SJSA1 (cell line): ENCODE data around the gene SEC14L5. TPM values are rescaled to one million over a fixed set of nuclear protein-coding genes. Genes with fewer than 3 reads are reported as not detected.
"Not testable (repeated sequence)": the region's sequence is repeated elsewhere in the genome, so short reads cannot be mapped to it uniquely, and the experiment has no call there.

Experiments used
- DNase-seq, 2 experiments: peaks; one replicate each; pipeline ENCODE4 v3.0.0-alpha.2; 2015 to 2020; ENCODE audit warnings: low spot score in 2 of 2, low read depth in 1 of 2
- H3K27ac ChIP-seq: fragments of 250-450 bp; sonication (Bioruptor Pico); 2 replicates; pipeline ENCODE4 v1.5.1; 2020; ENCODE audit warnings: mild to moderate bottlenecking, moderate library complexity
- H3K27me3 ChIP-seq: fragments of 250-450 bp; sonication (Bioruptor Pico); replicated peaks from 2 replicates; pipeline ENCODE4 v1.5.1; 2020; ENCODE audit warnings: mild to moderate bottlenecking, moderate library complexity
- H3K36me3 ChIP-seq: fragments of 250-450 bp; sonication (Bioruptor Pico); 2 replicates; pipeline ENCODE4 v1.5.1; 2020; ENCODE audit warnings: mild to moderate bottlenecking
- H3K4me1 ChIP-seq: fragments of 250-450 bp; sonication (Bioruptor Pico); replicated peaks from 2 replicates; pipeline ENCODE4 v1.6.1; 2021; ENCODE audit warnings: mild to moderate bottlenecking
- H3K4me3 ChIP-seq: fragments of 250-450 bp; sonication (Bioruptor Pico); 2 replicates; pipeline ENCODE4 v1.5.1; 2020; ENCODE audit warnings: mild to moderate bottlenecking
- H3K9me3 ChIP-seq: fragments of 250-450 bp; sonication (Bioruptor Pico); replicated peaks from 2 replicates; pipeline ENCODE4 v1.5.1; 2020; ENCODE audit warnings: mild to moderate bottlenecking
- total RNA-seq: library from RNA; depleted of rRNA; stranded (reverse); fragments of >200 nt; shearing (Covaris generic); gene quantifications from 2 replicates; pipeline ENCODE4 v1.2.3, GENCODE V29; 2014

The SEC14L5 gene
- total RNA-seq, 1 experiment from 2014 or later: not detected

GRCh38 chr16:5042574-5043171 is 84.5 kb downstream of the SEC14L5 start:
- H3K4me1 ChIP-seq: peaks cover 19% of the 10 kb centered on the region
- no peaks in the 10 kb centered on the region for H3K27me3 ChIP-seq
- no peaks in the 10 kb centered on the region for H3K9me3 ChIP-seq
- DNase-seq: no peak
- H3K36me3 ChIP-seq: no peaks in the 10 kb centered on the region
- no peak overlapping the region for H3K4me3 ChIP-seq
- no peak overlapping the region for H3K27ac ChIP-seq

- Histone ChIP-seq H3K9me3 (no peaks in the 10 kb centered on the region), H3K4me3 (no peak overlapping the region)
- no peak for DNase-seq
Measured at GRCh38 chr16:5044011-5044540, 85.9 kb downstream of the SEC14L5 start.

DNA sequence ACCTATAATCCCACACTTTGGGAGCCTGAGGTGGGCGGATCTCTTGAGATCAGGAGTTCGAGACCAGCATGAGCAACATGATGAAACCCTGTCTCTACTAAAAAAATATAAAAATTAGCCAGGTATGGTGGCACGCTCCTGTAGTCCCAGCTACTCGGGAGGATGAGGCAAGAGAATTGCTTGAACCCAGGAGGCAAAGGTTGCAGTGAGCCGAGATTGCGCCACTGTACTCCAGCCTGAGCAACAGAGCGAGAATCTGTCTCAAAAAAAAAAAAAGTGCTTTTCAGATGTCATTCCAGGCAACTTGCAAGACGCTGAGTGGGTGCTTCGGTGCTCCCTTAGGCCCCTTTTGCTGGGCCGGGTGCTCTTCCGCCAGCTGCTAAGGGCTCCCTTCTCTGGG is 86.5 kb downstream of the SEC14L5 start:
- H3K27me3 ChIP-seq, H3K27ac ChIP-seq, H3K9me3 ChIP-seq, DNase-seq, H3K36me3 ChIP-seq, H3K4me3 ChIP-seq: not testable (repeated sequence)
- peaks cover 19% of the 10 kb centered on the region for H3K4me1 ChIP-seq

More at GRCh38 chr16:5044011-5044540, 85.9 kb downstream of the SEC14L5 start:
- H3K27me3 ChIP-seq: peaks cover 6% of the 10 kb centered on the region; the same call in 1 of the 2 replicates
- no peaks in the 10 kb centered on the region for H3K36me3 ChIP-seq
- H3K27ac ChIP-seq: no peak overlapping the region
- H3K4me1 ChIP-seq: peaks cover 19% of the 10 kb centered on the region

GRCh38 chr16:5045499-5046115 is 87.5 kb downstream of the SEC14L5 start:
- DNase-seq: no peak
- no peak overlapping the region for H3K27ac ChIP-seq
- no peaks in the 10 kb centered on the region for H3K9me3 ChIP-seq
- no peaks in the 10 kb centered on the region for H3K36me3 ChIP-seq
- no peak overlapping the region for H3K4me3 ChIP-seq
- peaks cover 18% of the 10 kb centered on the region for H3K4me1 ChIP-seq
- peaks cover 12% of the 10 kb centered on the region; the same call in 1 of the 2 replicates for H3K27me3 ChIP-seq

DNA sequence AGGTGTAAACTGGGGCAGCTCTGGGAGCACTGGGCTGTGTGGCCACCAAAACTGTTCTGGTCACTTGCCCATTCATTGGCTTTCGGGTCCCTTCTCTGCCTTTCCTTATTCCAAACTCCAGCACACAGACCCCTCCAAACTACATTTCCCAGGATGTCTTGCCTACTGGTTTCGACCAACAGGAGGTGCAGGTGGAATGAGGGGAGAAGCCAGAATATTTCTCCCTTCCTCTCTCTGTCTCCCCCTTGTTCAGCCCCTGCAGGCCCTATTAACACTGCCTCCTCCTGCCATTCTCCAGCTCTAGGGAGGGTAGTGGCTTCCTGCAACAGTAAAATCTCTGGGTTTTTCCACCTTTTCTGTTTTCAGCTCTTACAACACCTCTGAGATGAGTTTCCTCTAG is 88.8 kb downstream of the SEC14L5 start:
- Histone ChIP-seq H3K27ac (no peak overlapping the region), H3K27me3 (peaks cover 13% of the 10 kb centered on the region; the same call in 1 of the 2 replicates), H3K36me3 (no peaks in the 10 kb centered on the region)

DNA sequence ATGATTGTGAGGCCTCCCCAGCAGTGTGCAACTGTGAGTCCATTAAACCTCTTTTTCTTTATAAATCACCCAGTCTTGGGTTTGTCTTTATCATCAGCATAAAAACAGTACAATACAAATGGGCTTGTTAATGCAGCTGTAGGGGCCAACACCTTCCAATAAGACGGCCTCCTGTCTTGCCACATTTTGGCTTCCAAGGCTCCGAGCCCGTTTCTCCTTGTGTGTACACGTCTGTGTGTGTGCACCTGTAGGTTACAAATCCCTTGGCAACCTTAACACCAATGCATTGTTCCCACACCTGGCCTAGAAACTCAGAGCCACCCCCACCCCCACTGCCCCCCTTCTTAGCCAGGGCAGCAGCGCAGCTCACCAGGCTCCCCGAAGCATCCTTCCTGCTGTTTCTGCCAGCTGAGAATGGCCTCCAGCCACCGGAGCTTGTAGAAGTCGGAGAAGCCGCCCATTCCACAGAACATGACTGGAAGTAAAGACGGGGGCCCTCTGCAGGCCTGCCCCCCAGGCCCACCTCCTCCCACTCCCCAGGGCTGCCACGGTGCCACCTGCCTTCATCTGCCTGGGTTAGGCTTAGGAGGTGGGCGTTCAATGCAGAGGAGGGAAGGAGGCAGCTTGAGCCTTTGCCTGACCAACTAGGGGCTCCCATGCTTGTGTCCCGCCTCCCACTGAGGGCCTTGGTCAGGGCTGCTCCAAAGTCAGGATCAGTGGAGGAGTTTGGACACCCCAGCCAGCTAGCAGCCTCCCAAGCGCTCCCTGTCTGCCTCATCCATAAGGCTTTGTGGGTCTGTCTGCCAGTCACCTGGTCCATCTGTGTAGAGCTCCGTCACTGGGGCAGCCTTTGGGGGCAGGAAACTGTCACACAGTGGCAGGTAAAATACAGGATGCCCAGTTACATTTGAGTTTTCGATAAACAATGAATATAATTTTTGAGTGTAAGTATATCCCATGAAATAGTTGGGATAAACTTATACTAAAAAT is 97.0 kb downstream of the SEC14L5 start:
- H3K27ac ChIP-seq: no peak overlapping the region
- peaks cover 7% of the 10 kb centered on the region for H3K27me3 ChIP-seq
- no peak overlapping the region for H3K4me3 ChIP-seq
- DNase-seq: no peak
- no peaks in the 10 kb centered on the region for H3K9me3 ChIP-seq
- H3K36me3 ChIP-seq: no peaks in the 10 kb centered on the region
- no peaks in the 10 kb centered on the region for H3K4me1 ChIP-seq

More for the DNA sequence above, 88.8 kb downstream of the SEC14L5 start:
- no peak overlapping the region for H3K4me3 ChIP-seq
- DNase-seq: no peak
- no peaks in the 10 kb centered on the region for H3K9me3 ChIP-seq
- H3K4me1 ChIP-seq: peaks cover 4% of the 10 kb centered on the region

- no peaks in the 10 kb centered on the region for H3K4me1 ChIP-seq
- no peak overlapping the region for H3K27ac ChIP-seq
- no peak for DNase-seq
- H3K9me3 ChIP-seq: no peaks in the 10 kb centered on the region
- H3K27me3 ChIP-seq: peaks cover 3% of the 10 kb centered on the region
- H3K4me3 ChIP-seq: no peak overlapping the region
- no peaks in the 10 kb centered on the region for H3K36me3 ChIP-seq
Measured at GRCh38 chr16:5056352-5056751, 98.2 kb downstream of the SEC14L5 start.

DNA sequence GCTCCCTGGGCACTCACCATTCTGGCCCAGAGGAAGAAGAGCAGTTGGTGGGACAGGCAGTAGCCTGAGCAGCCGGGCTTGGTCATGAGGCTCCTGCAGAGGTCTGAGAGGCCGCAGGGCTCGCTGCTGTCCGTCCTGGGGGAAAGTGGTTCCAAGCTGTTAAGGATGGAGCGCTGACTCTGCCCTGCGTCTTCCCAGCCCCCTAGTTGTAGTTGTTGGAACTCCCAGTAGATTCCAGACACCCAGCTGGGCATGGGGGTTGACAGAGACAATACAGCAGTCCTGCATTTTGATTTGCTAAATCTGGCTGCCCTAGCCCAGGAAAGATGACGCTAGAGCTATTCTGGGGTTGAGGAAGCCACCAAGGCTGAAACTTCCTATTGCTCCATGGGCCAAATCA is 100.3 kb downstream of the SEC14L5 start:
- no peak for DNase-seq

DNA sequence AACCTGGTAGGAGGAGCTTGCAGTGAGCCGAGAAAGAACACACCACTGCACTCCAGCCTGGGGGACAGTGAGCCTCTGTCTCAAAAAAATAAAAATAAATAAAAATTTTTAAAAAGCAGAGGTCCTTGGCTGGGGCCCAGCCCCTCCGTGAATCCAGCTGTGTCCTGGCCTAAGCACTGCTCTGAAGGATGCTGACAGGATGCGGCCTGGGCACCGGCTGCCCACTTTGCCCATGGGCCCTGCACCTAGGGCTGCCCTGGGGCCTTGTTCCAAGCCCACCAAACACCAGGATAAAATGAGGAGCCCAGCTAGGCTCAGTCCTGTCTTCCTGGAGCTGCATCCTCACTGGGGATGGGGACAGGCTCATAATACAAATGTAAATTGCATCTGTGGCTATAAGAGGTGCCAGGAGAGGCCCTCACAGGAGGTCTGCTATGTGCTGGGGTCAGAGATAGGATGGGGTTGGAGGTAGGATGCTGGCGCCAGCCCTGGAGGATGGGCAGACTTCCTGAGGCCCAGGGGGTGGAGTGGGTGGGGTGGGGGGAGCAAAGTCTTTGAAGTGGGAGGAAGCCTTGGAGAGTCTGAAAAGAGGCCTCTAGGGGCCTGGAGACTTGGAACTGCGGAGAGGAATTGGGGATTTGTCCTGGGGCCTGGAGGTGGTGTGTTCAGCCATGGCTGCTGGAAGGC is 101.4 kb downstream of the SEC14L5 start:
- no peaks in the 10 kb centered on the region for H3K36me3 ChIP-seq
- no peaks in the 10 kb centered on the region for H3K4me1 ChIP-seq
- H3K27me3 ChIP-seq: peaks cover 22% of the 10 kb centered on the region
- no peak overlapping the region for H3K4me3 ChIP-seq
- no peak for DNase-seq
- no peaks in the 10 kb centered on the region for H3K9me3 ChIP-seq
- H3K27ac ChIP-seq: no peak overlapping the region

More for the DNA sequence above, 100.3 kb downstream of the SEC14L5 start:
- Histone ChIP-seq H3K27ac (no peak overlapping the region), H3K9me3 (no peaks in the 10 kb centered on the region), H3K27me3 (peaks cover 13% of the 10 kb centered on the region), H3K4me3 (no peak overlapping the region), H3K36me3 (no peaks in the 10 kb centered on the region), H3K4me1 (no peaks in the 10 kb centered on the region)

- Histone ChIP-seq H3K27ac (no peak overlapping the region), H3K9me3 (no peaks in the 10 kb centered on the region), H3K4me3 (no peak overlapping the region), H3K27me3 (peaks cover 28% of the 10 kb centered on the region), H3K4me1 (no peaks in the 10 kb centered on the region), H3K36me3 (no peaks in the 10 kb centered on the region)
- DNase-seq: no peak
Measured at GRCh38 chr16:5060073-5060641, 102.0 kb downstream of the SEC14L5 start.

DNA sequence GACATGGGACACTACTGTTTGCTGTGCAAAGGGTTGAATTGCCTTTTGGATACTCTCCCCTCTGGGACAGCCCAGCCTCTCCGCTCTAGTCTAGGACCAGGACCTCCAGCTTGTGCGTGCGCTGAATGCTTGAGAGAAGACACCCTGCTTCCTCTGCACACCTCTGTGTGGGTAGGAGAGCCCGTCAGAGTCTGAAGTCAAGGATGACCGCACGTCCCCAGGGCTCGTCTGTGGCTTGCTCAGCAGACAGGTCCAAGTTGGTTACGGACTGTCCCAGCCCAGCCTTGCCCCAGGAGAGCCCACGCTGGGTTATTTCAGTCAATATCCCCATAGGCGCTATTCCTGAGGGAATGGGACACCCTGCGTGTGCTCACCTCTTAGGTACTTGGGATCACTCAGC is 103.9 kb downstream of the SEC14L5 start:
- Histone ChIP-seq H3K4me3 (no peak overlapping the region), H3K27ac (no peak overlapping the region), H3K4me1 (no peaks in the 10 kb centered on the region), H3K36me3 (no peaks in the 10 kb centered on the region), H3K9me3 (no peaks in the 10 kb centered on the region), H3K27me3 (peaks cover 40% of the 10 kb centered on the region)
- DNase-seq: no peak

GRCh38 chr16:5062790-5063765 is 104.9 kb downstream of the SEC14L5 start:
- no peaks in the 10 kb centered on the region for H3K4me1 ChIP-seq
- no peaks in the 10 kb centered on the region for H3K9me3 ChIP-seq
- no peak overlapping the region for H3K27ac ChIP-seq
- H3K27me3 ChIP-seq: peaks cover 50% of the 10 kb centered on the region
- H3K36me3 ChIP-seq: no peaks in the 10 kb centered on the region
- DNase-seq: no peak
- no peak overlapping the region for H3K4me3 ChIP-seq
